ENCODE measurements around the gene TRPM8.

The TRPM8 gene

DNA sequence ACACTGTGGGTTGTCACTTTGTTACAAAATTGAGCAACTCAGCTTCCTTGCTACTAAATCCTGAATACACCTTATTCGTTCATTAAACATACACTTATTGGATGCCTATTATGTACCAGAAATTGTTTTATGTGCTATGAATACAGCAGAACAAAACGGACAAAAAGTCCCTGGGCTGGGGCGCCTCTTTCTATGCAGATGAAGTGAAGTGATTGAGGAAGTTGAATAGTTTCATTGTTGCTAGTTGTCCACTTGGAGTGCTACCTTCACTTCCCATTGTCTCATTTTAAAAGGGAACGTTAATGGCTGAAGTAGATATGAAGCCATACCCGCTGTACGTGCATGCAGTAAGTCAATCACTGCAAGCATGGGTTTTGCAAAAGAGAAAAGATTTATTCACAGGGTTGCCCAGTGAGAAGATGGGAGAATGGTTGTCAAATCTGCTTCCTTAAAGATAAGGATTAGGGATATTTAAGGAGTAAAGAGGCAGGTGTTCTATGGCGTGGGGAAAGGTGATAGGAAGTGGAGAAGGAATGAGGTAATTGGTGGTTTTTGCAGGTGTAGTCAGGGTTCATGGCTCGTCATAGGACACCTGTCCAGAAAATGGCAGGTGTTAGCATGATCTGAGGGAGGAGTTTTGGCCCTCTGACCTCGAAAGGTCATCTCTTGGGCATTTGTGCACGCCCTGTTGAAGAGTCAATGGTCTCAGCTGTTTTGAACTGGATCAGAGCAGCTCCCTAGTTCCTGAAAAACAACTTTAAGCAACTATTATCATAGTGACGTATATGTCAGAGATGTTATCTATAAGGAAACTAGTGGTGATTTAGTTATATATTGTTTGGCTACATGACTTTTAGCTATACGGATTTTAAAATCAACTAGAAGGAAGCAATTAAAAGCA, 23.5 kb downstream of the TRPM8 start:
- Histone ChIP-seq H3K4me2 (ENCODE audit: insufficient read depth, low read length) (no peak overlapping the region), H3K79me2 (ENCODE audit: insufficient read depth, low read length) (no peaks in the 10 kb centered on the region), H3K9me3 (ENCODE audit: insufficient read depth, low read length, severe bottlenecking) (no peaks in the 10 kb centered on the region), H3K4me1 (ENCODE audit: insufficient read depth, low read length) (no peaks in the 10 kb centered on the region), H2AFZ (ENCODE audit: low read depth, low read length) (no peak overlapping the region), H3K27me3 (ENCODE audit: insufficient read depth, low read length, poor library complexity) (peaks cover 21% of the 10 kb centered on the region), H3K27ac (ENCODE audit: low read length) (no peak overlapping the region), H3K9ac (ENCODE audit: low read depth, low read length) (no peak overlapping the region), H4K20me1 (ENCODE audit: insufficient read depth, low read length) (no peaks in the 10 kb centered on the region), H3K4me3 (ENCODE audit: low read depth in 1 of 2, low read length in 2 of 2) (no peak overlapping the region), H3K36me3 (ENCODE audit: insufficient read depth, low read length) (no peaks in the 10 kb centered on the region)
- TF ChIP-seq EZH2 (IDR thresholded peaks at IDR 0.05; ENCODE audit: borderline replicate concordance, low read depth, low read length, severe bottlenecking): no peak
- TF ChIP-seq, protein P1, sequence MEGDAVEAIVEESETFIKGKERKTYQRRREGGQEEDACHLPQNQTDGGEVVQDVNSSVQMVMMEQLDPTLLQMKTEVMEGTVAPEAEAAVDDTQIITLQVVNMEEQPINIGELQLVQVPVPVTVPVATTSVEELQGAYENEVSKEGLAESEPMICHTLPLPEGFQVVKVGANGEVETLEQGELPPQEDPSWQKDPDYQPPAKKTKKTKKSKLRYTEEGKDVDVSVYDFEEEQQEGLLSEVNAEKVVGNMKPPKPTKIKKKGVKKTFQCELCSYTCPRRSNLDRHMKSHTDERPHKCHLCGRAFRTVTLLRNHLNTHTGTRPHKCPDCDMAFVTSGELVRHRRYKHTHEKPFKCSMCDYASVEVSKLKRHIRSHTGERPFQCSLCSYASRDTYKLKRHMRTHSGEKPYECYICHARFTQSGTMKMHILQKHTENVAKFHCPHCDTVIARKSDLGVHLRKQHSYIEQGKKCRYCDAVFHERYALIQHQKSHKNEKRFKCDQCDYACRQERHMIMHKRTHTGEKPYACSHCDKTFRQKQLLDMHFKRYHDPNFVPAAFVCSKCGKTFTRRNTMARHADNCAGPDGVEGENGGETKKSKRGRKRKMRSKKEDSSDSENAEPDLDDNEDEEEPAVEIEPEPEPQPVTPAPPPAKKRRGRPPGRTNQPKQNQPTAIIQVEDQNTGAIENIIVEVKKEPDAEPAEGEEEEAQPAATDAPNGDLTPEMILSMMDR (IDR thresholded peaks at IDR 0.05; ENCODE audit: borderline replicate concordance, extremely low read depth, low read length, poor library complexity, severe bottlenecking): no peak
- ATAC-seq (ENCODE audit: insufficient read depth, low read depth): no peak
- DNase-seq: no peak

DNA sequence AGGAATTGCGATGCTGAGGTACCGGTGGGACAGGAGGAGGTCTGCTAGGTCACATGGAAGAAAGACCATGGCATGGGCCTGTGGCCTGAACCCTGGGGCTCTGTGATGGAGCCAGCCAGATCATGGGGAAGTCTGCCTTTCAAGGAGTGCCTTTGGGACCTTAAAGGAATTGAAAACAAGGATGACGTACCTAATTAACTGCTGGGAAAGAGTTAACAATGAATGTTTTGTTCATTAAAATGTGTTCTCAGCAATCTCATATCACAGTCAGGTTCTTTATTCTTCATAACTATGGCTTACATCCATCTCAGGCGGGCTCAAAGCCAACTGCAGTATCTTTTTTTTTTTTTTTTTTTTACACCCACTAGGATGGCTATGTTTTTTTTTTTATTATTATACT, 25.6 kb downstream of the TRPM8 start:
- Histone ChIP-seq H3K4me2 (ENCODE audit: insufficient read depth, low read length) (no peak overlapping the region), H3K27ac (ENCODE audit: low read length) (no peak overlapping the region), H4K20me1 (ENCODE audit: insufficient read depth, low read length) (no peaks in the 10 kb centered on the region), H3K79me2 (ENCODE audit: insufficient read depth, low read length) (no peaks in the 10 kb centered on the region), H3K9ac (ENCODE audit: low read depth, low read length) (no peak overlapping the region), H3K9me3 (ENCODE audit: insufficient read depth, low read length, severe bottlenecking) (no peaks in the 10 kb centered on the region), H2AFZ (ENCODE audit: low read depth, low read length) (no peak overlapping the region), H3K4me3 (ENCODE audit: low read depth in 1 of 2, low read length in 2 of 2) (no peak overlapping the region), H3K4me1 (ENCODE audit: insufficient read depth, low read length) (no peaks in the 10 kb centered on the region), H3K36me3 (ENCODE audit: insufficient read depth, low read length) (no peaks in the 10 kb centered on the region), H3K27me3 (ENCODE audit: insufficient read depth, low read length, poor library complexity) (peaks cover 13% of the 10 kb centered on the region)
- DNase-seq: no peak
- ATAC-seq (ENCODE audit: insufficient read depth, low read depth): no peak
- TF ChIP-seq EZH2 (IDR thresholded peaks at IDR 0.05; ENCODE audit: borderline replicate concordance, low read depth, low read length, severe bottlenecking): no peak
- TF ChIP-seq, protein P1 (IDR thresholded peaks at IDR 0.05; ENCODE audit: borderline replicate concordance, extremely low read depth, low read length, poor library complexity, severe bottlenecking): no peak

DNA sequence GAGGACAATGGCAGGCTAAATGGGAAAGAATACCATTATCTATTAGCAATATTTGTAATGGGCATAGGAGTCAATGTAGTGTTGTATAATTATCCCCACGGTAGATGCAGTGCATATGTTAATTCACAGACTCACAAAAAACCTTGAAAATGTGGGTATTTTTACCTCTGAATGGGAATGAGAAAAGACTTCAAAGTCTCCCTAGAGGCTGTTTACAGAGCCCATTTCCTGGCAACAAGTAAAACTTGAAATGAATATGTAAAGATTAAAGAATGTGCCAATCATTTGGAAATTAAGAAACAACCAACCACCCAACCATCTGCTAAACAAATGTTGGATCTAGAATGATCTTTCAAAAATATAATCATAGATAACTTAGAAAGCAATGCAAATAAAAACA, 27.1 kb downstream of the TRPM8 start:
- H3K27ac ChIP-seq (ENCODE audit: low read length): no peak overlapping the region
- H3K4me1 ChIP-seq (ENCODE audit: insufficient read depth, low read length): no peaks in the 10 kb centered on the region
- no peak overlapping the region for H3K4me3 ChIP-seq (ENCODE audit: low read depth in 1 of 2, low read length in 2 of 2)
- DNase-seq (no peak), ATAC-seq (ENCODE audit: insufficient read depth, low read depth) (no peak)
- TF ChIP-seq EZH2 (IDR thresholded peaks at IDR 0.05; ENCODE audit: borderline replicate concordance, low read depth, low read length, severe bottlenecking): no peak
- TF ChIP-seq, protein P1 (IDR thresholded peaks at IDR 0.05; ENCODE audit: borderline replicate concordance, extremely low read depth, low read length, poor library complexity, severe bottlenecking): no peak
- no peak overlapping the region for H3K4me2 ChIP-seq (ENCODE audit: insufficient read depth, low read length)
- no peaks in the 10 kb centered on the region for H4K20me1 ChIP-seq (ENCODE audit: insufficient read depth, low read length)
- no peak overlapping the region for H2AFZ ChIP-seq (ENCODE audit: low read depth, low read length)
- H3K9ac ChIP-seq (ENCODE audit: low read depth, low read length): no peak overlapping the region
- H3K36me3 ChIP-seq (ENCODE audit: insufficient read depth, low read length): no peaks in the 10 kb centered on the region
- peaks cover 7% of the 10 kb centered on the region for H3K27me3 ChIP-seq (ENCODE audit: insufficient read depth, low read length, poor library complexity)
- no peaks in the 10 kb centered on the region for H3K79me2 ChIP-seq (ENCODE audit: insufficient read depth, low read length)
- H3K9me3 ChIP-seq (ENCODE audit: insufficient read depth, low read length, severe bottlenecking): no peaks in the 10 kb centered on the region

All from DND-41 (cell line).